Central memory CD8-positive, alpha-beta T cell (primary cell): ENCODE measurements around the gene WDR76.
A peak's percentile ranks its signal among the peaks of the same experiment; 100 is the strongest.
"Not testable (repeated sequence)": the region's sequence is repeated elsewhere in the genome, so short reads cannot be mapped to it uniquely, and the experiment has no call there.

Experiments used
- ATAC-seq: fragments of 150-1000 bp; cut with Tn5 transposase; replicated peaks from 2 replicates; pipeline ENCODE4 v1.10.0; 2022; ENCODE audit warnings: mild to moderate bottlenecking, moderate FRiP score, moderate number of reproducible peaks; ENCODE audit not compliant: poor library complexity, severe bottlenecking; ENCODE audit errors: extremely low read depth
- DNase-seq, 2 donors: peaks; one replicate each; pipeline ENCODE4 v3.0.0; 2021; ENCODE audit warnings: low spot score in 2 of 2
- H3K27ac Mint-ChIP-seq: one replicate; pipeline ENCODE4 v1.8.0; 2022; ENCODE audit warnings: low read depth, mild to moderate bottlenecking, moderate library complexity, mixed read lengths
- H3K27me3 Mint-ChIP-seq: one replicate; pipeline ENCODE4 v1.8.0; 2022; ENCODE audit warnings: mixed read lengths
- H3K36me3 Mint-ChIP-seq: one replicate; pipeline ENCODE4 v1.8.0; 2022; ENCODE audit warnings: mild to moderate bottlenecking, moderate library complexity, mixed read lengths; ENCODE audit not compliant: insufficient read depth
- H3K4me1 Mint-ChIP-seq: one replicate; pipeline ENCODE4 v1.8.0; 2022; ENCODE audit warnings: mixed read lengths
- H3K4me3 Mint-ChIP-seq: one replicate; pipeline ENCODE4 v1.8.0; 2022; ENCODE audit warnings: mild to moderate bottlenecking, moderate library complexity, mixed read lengths
- H3K9me3 Mint-ChIP-seq: one replicate; pipeline ENCODE4 v1.8.0; 2022; ENCODE audit warnings: mixed read lengths

Gene WDR76

GRCh38 chr15:43799209-43799944, 27.4 kb upstream of the WDR76 start:
- H3K9me3 Mint-ChIP-seq: no peaks in the 10 kb centered on the region
- ATAC-seq: no peak
- no peak for DNase-seq
- peaks cover 38% of the 10 kb centered on the region for H3K36me3 Mint-ChIP-seq
- peaks cover 52% of the 10 kb centered on the region for H3K4me1 Mint-ChIP-seq
- H3K27me3 Mint-ChIP-seq: no peaks in the 10 kb centered on the region
- peak overlapping the region; percentile 97 for H3K27ac Mint-ChIP-seq
- H3K4me3 Mint-ChIP-seq: peak overlapping the region; percentile 96

GRCh38 chr15:43799945-43800285, 26.9 kb upstream of the WDR76 start, which contains the start of gene SERINC4:
Gene SERINC4, minus strand, starts transcription at chr15:43800220. Its CDS starts 234 bp downstream, at chr15:43799986.
- ATAC-seq: no peak
- peak within 1 kb of the TSS; percentile 96 for H3K4me3 Mint-ChIP-seq
- no peak for DNase-seq
- H3K27ac Mint-ChIP-seq: peak within 1 kb of the TSS; percentile 97
- no peaks in the 10 kb centered on the region for H3K27me3 Mint-ChIP-seq
- peaks cover 43% of the 10 kb centered on the region for H3K36me3 Mint-ChIP-seq
- no peaks in the 10 kb centered on the region for H3K9me3 Mint-ChIP-seq
- H3K4me1 Mint-ChIP-seq: peaks cover 46% of the 10 kb centered on the region

- Mint-ChIP-seq H3K4me3 (peak within 1 kb of the TSS; percentile 96), H3K36me3 (peaks cover 49% of the 10 kb centered on the region)
These were observed 26.3 kb upstream of the WDR76 start, which contains the start of gene HYPK for GRCh38 chr15:43800286-43801141. Gene HYPK, plus strand, starts transcription at chr15:43800599. Its CDS starts 24 bp downstream, at chr15:43800623.

GRCh38 chr15:43802676-43803075, 24.1 kb upstream of the WDR76 start:
- peaks cover 64% of the 10 kb centered on the region for H3K36me3 Mint-ChIP-seq

More at GRCh38 chr15:43800286-43801141, 26.3 kb upstream of the WDR76 start, which contains the start of gene HYPK:
- Mint-ChIP-seq H3K27me3 (no peaks in the 10 kb centered on the region), H3K27ac (peak within 1 kb of the TSS; percentile 97), H3K4me1 (peaks cover 40% of the 10 kb centered on the region), H3K9me3 (no peaks in the 10 kb centered on the region)
- ATAC-seq (peak; percentile 99), DNase-seq (peak; percentile 82 to 86)

GRCh38 chr15:43808435-43808950, 18.3 kb upstream of the WDR76 start:
- Mint-ChIP-seq H3K9me3 (no peaks in the 10 kb centered on the region), H3K27me3 (no peaks in the 10 kb centered on the region), H3K27ac (no peak overlapping the region), H3K4me3 (no peak overlapping the region), H3K4me1 (peaks cover 6% of the 10 kb centered on the region), H3K36me3 (peaks cover 81% of the 10 kb centered on the region)
- no peak for DNase-seq
- ATAC-seq: no peak

More at GRCh38 chr15:43802676-43803075, 24.1 kb upstream of the WDR76 start:
- not testable (repeated sequence) for H3K4me3 Mint-ChIP-seq, H3K27me3 Mint-ChIP-seq, H3K9me3 Mint-ChIP-seq, ATAC-seq, DNase-seq, H3K27ac Mint-ChIP-seq
- H3K4me1 Mint-ChIP-seq: peaks cover 24% of the 10 kb centered on the region

GRCh38 chr15:43808960-43809678, 17.7 kb upstream of the WDR76 start:
- ATAC-seq (no peak), DNase-seq (no peak)
- Mint-ChIP-seq H3K36me3 (peaks cover 83% of the 10 kb centered on the region), H3K27me3 (no peaks in the 10 kb centered on the region), H3K27ac (peak overlapping the region; percentile 64), H3K9me3 (no peaks in the 10 kb centered on the region), H3K4me3 (no peak overlapping the region), H3K4me1 (peaks cover 6% of the 10 kb centered on the region)

- peaks cover 19% of the 10 kb centered on the region for H3K4me1 Mint-ChIP-seq
- H3K9me3 Mint-ChIP-seq, ATAC-seq, H3K4me3 Mint-ChIP-seq, H3K27ac Mint-ChIP-seq, H3K27me3 Mint-ChIP-seq, DNase-seq: not testable (repeated sequence)
- peaks cover 74% of the 10 kb centered on the region for H3K36me3 Mint-ChIP-seq
These were observed 11.7 kb upstream of the WDR76 start for GRCh38 chr15:43815064-43815463.

GRCh38 chr15:43821505-43821904, 5.3 kb upstream of the WDR76 start:
- ATAC-seq (no peak), DNase-seq (no peak)
- H3K36me3 Mint-ChIP-seq: peaks cover 26% of the 10 kb centered on the region
- H3K4me3 Mint-ChIP-seq: peak overlapping the region; percentile 53
- H3K27me3 Mint-ChIP-seq: no peaks in the 10 kb centered on the region
- H3K27ac Mint-ChIP-seq: peak overlapping the region; percentile 69
- H3K4me1 Mint-ChIP-seq: peaks cover 30% of the 10 kb centered on the region
- no peaks in the 10 kb centered on the region for H3K9me3 Mint-ChIP-seq

GRCh38 chr15:43824302-43825246, 2.2 kb upstream of the WDR76 start, which contains the start of gene MFAP1:
Gene MFAP1, minus strand, starts transcription at chr15:43824690. Its CDS starts 121 bp downstream, at chr15:43824569.
- no peaks in the 10 kb centered on the region for H3K9me3 Mint-ChIP-seq
- H3K4me3 Mint-ChIP-seq: peak within 1 kb of the TSS; percentile 98
- H3K27me3 Mint-ChIP-seq: no peaks in the 10 kb centered on the region
- peaks cover 45% of the 10 kb centered on the region for H3K4me1 Mint-ChIP-seq
- H3K36me3 Mint-ChIP-seq: peaks cover 15% of the 10 kb centered on the region
- ATAC-seq (peak; percentile 80), DNase-seq (peak; percentile 66 to 80)
- peak within 1 kb of the TSS; percentile 96 for H3K27ac Mint-ChIP-seq

GRCh38 chr15:43825305-43825704, 1.5 kb upstream of the WDR76 start:
- peak overlapping the region; percentile 86 for H3K4me3 Mint-ChIP-seq

GRCh38 chr15:43826029-43826507, 734 bp upstream of the WDR76 start:
- ATAC-seq (no peak), DNase-seq (no peak)
- H3K27me3 Mint-ChIP-seq: no peaks in the 10 kb centered on the region
- H3K27ac Mint-ChIP-seq: peak overlapping the region; percentile 79
- no peaks in the 10 kb centered on the region for H3K9me3 Mint-ChIP-seq
- H3K4me1 Mint-ChIP-seq: peaks cover 50% of the 10 kb centered on the region
- peak overlapping the region; percentile 86 for H3K4me3 Mint-ChIP-seq
- H3K36me3 Mint-ChIP-seq: peaks cover 13% of the 10 kb centered on the region

More at GRCh38 chr15:43825305-43825704, 1.5 kb upstream of the WDR76 start:
- Mint-ChIP-seq H3K36me3 (peaks cover 15% of the 10 kb centered on the region), H3K4me1 (peaks cover 51% of the 10 kb centered on the region)
- not testable (repeated sequence) for DNase-seq, H3K27me3 Mint-ChIP-seq, H3K9me3 Mint-ChIP-seq, H3K27ac Mint-ChIP-seq, ATAC-seq
